Tibial nerve (tissue), 4 donors: ENCODE data around the gene SLC1A7.

ENCODE experiments used
- EP300 ChIP-seq, 2 donors: sonication (generic); formaldehyde crosslinking; IDR thresholded peaks; one replicate each; pipeline ENCODE4 v1.6.1; 2017; ENCODE audit warnings: antibody characterized with exemption in 2 of 2, mild to moderate bottlenecking in 1 of 2
- POLR2A ChIP-seq, 2 donors: fragments of 450-650 bp; IDR thresholded peaks; one replicate each; pipeline ENCODE4 v1.6.1; 2017; ENCODE audit warnings: antibody characterized with exemption in 2 of 2, mild to moderate bottlenecking in 2 of 2, moderate library complexity in 2 of 2
- TF ChIP-seq, protein P1 (sequence below), 5 experiments: fragments of 200-600 bp in 3 of 5; fragments of 450-650 bp in 2 of 5; sonication (generic) in 3 of 5; IDR thresholded peaks; one replicate each; pipeline ENCODE4 v1.5.1; 2016 to 2019; ENCODE audit warnings: antibody characterized with exemption in 5 of 5, mild to moderate bottlenecking in 3 of 5, moderate library complexity in 2 of 5

DNA sequence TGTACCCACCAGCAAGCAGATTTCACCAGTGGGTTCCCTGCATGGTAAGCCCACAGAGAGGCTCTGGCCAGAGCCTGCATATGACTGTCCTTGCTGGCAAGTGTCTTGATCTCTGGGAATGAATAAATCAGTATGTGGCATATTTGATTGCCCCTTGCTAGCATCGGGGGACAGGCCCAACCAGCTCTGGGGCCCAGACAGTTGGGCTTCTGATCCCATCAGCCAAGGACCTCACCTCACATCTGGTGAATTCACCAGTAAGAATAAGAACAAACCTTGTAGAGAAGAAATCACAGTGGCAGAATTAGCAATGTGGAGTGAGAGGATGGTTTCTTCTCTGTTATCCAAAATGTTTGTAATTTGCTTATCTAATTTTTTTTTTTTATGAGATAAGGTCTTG, 15.9 kb downstream of the SLC1A7 start:
- TF ChIP-seq, protein P1, sequence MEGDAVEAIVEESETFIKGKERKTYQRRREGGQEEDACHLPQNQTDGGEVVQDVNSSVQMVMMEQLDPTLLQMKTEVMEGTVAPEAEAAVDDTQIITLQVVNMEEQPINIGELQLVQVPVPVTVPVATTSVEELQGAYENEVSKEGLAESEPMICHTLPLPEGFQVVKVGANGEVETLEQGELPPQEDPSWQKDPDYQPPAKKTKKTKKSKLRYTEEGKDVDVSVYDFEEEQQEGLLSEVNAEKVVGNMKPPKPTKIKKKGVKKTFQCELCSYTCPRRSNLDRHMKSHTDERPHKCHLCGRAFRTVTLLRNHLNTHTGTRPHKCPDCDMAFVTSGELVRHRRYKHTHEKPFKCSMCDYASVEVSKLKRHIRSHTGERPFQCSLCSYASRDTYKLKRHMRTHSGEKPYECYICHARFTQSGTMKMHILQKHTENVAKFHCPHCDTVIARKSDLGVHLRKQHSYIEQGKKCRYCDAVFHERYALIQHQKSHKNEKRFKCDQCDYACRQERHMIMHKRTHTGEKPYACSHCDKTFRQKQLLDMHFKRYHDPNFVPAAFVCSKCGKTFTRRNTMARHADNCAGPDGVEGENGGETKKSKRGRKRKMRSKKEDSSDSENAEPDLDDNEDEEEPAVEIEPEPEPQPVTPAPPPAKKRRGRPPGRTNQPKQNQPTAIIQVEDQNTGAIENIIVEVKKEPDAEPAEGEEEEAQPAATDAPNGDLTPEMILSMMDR (IDR thresholded peaks at IDR 0.05) = no peak
- TF ChIP-seq POLR2A (IDR thresholded peaks at IDR 0.05) = no peak
- TF ChIP-seq EP300 (IDR thresholded peaks at IDR 0.05) = no peak
